Mammary epithelial cell (primary cell): Measurements from ENCODE around the gene CLEC4D.

Experiments used
- CTCF ChIP-seq, 2 donors: IDR thresholded peaks in 1 of 2; conservative IDR thresholded peaks in 1 of 2; 2 replicates each; pipeline ENCODE4 v1.5.1; 2011 to 2012; ENCODE audit warnings: inconsistent platforms in 2 of 2, low read length in 2 of 2, mild to moderate bottlenecking in 2 of 2, control low read depth in 1 of 2, low read depth in 1 of 2; ENCODE audit not compliant: insufficient read depth in 1 of 2; ENCODE audit errors: extremely low read depth in 1 of 2
- EZH2 ChIP-seq: IDR thresholded peaks from 2 replicates; pipeline ENCODE4 v1.6.1; 2012; ENCODE audit warnings: low read length, inconsistent platforms, borderline replicate concordance

GRCh38 chr12:8483079-8483478, 30.2 kb upstream of the CLEC4D start:
- TF ChIP-seq EZH2 (no peak), CTCF (conservative IDR thresholded peaks at IDR 0.05 in 1 of 2, IDR thresholded peaks at IDR 0.05 in 1 of 2; ENCODE audit: extremely low read depth in 1 of 2, insufficient read depth in 1 of 2, low read depth in 1 of 2, low read length in 2 of 2) (no peak)
